A673 (cell line): ENCODE measurements around the gene MED27.

Experiments used
- CTCF ChIP-seq: fragments of 300-800, 200-600 bp; sonication (generic); conservative IDR thresholded peaks from 2 replicates; pipeline ENCODE4 v1.5.1; 2017; ENCODE audit warnings: low read depth, mild to moderate bottlenecking, antibody characterized with exemption, low read length, moderate library complexity, mixed read lengths
- EZH2 ChIP-seq: fragments of 200-600 bp; sonication (generic); IDR thresholded peaks from 2 replicates; pipeline ENCODE4 v1.6.1; 2017; ENCODE audit warnings: borderline replicate concordance, low read depth, mild to moderate bottlenecking, mixed read lengths, antibody characterized with exemption, low read length; ENCODE audit not compliant: poor library complexity, severe bottlenecking

- no peak for TF ChIP-seq CTCF
- TF ChIP-seq EZH2: no peak
Observed at GRCh38 chr9:131858147-131858546, 221.5 kb downstream of the MED27 start.
